Transverse colon (tissue), 4 donors: ENCODE results near the gene CRYGA. TPM values are rescaled to one million over a fixed set of nuclear protein-coding genes. Genes with fewer than 3 reads are reported as not detected.

ENCODE experiments used
- DNase-seq: peaks from one replicate; pipeline ENCODE4 v3.0.0-alpha.2; 2019
- H3K27ac ChIP-seq, 4 donors: fragments of 200-600 bp; sonication (generic); 2 replicates each; pipeline ENCODE4 v1.5.1; 2016 to 2018; ENCODE audit warnings: inconsistent platforms in 4 of 4
- H3K27me3 ChIP-seq: fragments of 200-600 bp; sonication (generic); 2 replicates; pipeline ENCODE4 v1.5.1; 2017; ENCODE audit warnings: inconsistent platforms
- H3K36me3 ChIP-seq, 4 donors: fragments of 200-600 bp; sonication (generic); 2 replicates each; pipeline ENCODE4 v1.5.1; 2017 to 2019; ENCODE audit warnings: inconsistent platforms in 4 of 4
- H3K4me1 ChIP-seq, 4 donors: fragments of 200-600 bp; sonication (generic); 2 replicates each; pipeline ENCODE4 v1.5.1; 2017 to 2020; ENCODE audit warnings: inconsistent platforms in 4 of 4
- H3K4me3 ChIP-seq, 4 donors: fragments of 200-600 bp; sonication (generic); 1 replicate in 1 of 4; 2 replicates in 3 of 4; pipeline versions ENCODE4 v1.5.1 to v1.6.1; 2017 to 2019; ENCODE audit warnings: inconsistent platforms in 4 of 4
- H3K9me3 ChIP-seq, 2 donors: fragments of 200-600 bp; sonication (generic); 2 replicates each; pipeline ENCODE4 v1.5.1; 2017 to 2019; ENCODE audit warnings: inconsistent platforms in 2 of 2
- CTCF ChIP-seq, 5 experiments: fragments of 200-600 bp in 3 of 5; fragments of 450-650 bp in 2 of 5; sonication (generic) in 3 of 5; IDR thresholded peaks; 1 replicate in 2 of 5; 2 replicates in 3 of 5; pipeline ENCODE4 v1.5.1; 2016 to 2017; ENCODE audit warnings: antibody characterized with exemption in 5 of 5, inconsistent platforms in 3 of 5, mild to moderate bottlenecking in 2 of 5, moderate library complexity in 1 of 5
- EP300 ChIP-seq: sonication (generic); formaldehyde crosslinking; IDR thresholded peaks from one replicate; pipeline ENCODE4 v1.6.1; 2017; ENCODE audit warnings: antibody characterized with exemption, low read depth
- POLR2A ChIP-seq: fragments of 450-650 bp; IDR thresholded peaks from one replicate; pipeline ENCODE4 v1.6.1; 2016; ENCODE audit warnings: antibody characterized with exemption, mild to moderate bottlenecking, moderate library complexity
- POLR2AphosphoS5 ChIP-seq, 3 donors: sonication (generic); formaldehyde crosslinking; IDR thresholded peaks; one replicate each; pipeline ENCODE4 v1.6.1; 2016; ENCODE audit warnings: antibody characterized with exemption in 3 of 3
- WGBS, 2 donors: methylation state at CpG; one replicate each; pipeline ENCODE4 v1.1.5; 2018; ENCODE audit warnings: low coverage in 1 of 2; 5-methylcytosine and 5-hydroxymethylcytosine counted together
- in situ Hi-C, 4 donors: fragments of 200-750 bp; cut with MboI; loops; one replicate each; pipeline versions ENCODE4 v1.15.0 to v1.15.1; 2017; ENCODE audit warnings: low sequenced_read_pairs in 3 of 4, low pct_ligation_motif_present in 1 of 4, low pct_unique_long_range_greater_than_20kb in 1 of 4
- intact Hi-C: fragments of 100-400 bp; cut with DNase I; formaldehyde crosslinking; loops from one replicate; pipeline ENCODE4 v1.15.1; 2023; ENCODE audit warnings: low total_unique reads
- total RNA-seq, 4 donors: library from RNA; depleted of rRNA; stranded (reverse); fragments of >200 nt; gene quantifications; one replicate each; pipeline ENCODE4 v1.1.0, GENCODE V29; 2016

CRYGA gene
- total RNA-seq, 4 donors from 2014 or later, result not detected

GRCh38 chr2:208189069-208189809, 25.9 kb upstream of the CRYGA start:
- intact Hi-C loops (no loop called here), in situ Hi-C loops (no loop called here)

GRCh38 chr2:208186893-208187292, 23.5 kb upstream of the CRYGA start:
- H3K27me3 ChIP-seq, result peaks cover 6% of the 10 kb centered on the region
- no peak overlapping the region for H3K4me3 ChIP-seq
- WGBS, 2 donors, result 60 to 77% methylated on average over 1 to 2 of the region's 2 CpGs
- in situ Hi-C loops (no loop called here), intact Hi-C loops (no loop called here)
- H3K9me3 ChIP-seq, result no peaks in the 10 kb centered on the region
- H3K27ac ChIP-seq, result no peak overlapping the region
- no peaks in the 10 kb centered on the region for H3K4me1 ChIP-seq
- no peaks in the 10 kb centered on the region for H3K36me3 ChIP-seq
- no peak for TF ChIP-seq EP300
- TF ChIP-seq POLR2AphosphoS5 (IDR thresholded peaks at IDR 0.05), result no peak
- TF ChIP-seq POLR2A, result no peak
- TF ChIP-seq CTCF (IDR thresholded peaks at IDR 0.05), result no peak
- DNase-seq, result no peak

More at GRCh38 chr2:208189069-208189809, 25.9 kb upstream of the CRYGA start:
- Histone ChIP-seq H3K4me3 (no peak overlapping the region), H3K36me3 (no peaks in the 10 kb centered on the region), H3K9me3 (no peaks in the 10 kb centered on the region), H3K27me3 (peaks cover 6% of the 10 kb centered on the region), H3K27ac (no peak overlapping the region), H3K4me1 (no peaks in the 10 kb centered on the region)
- TF ChIP-seq POLR2A, result no peak
- no peak for TF ChIP-seq POLR2AphosphoS5 (IDR thresholded peaks at IDR 0.05)
- TF ChIP-seq EP300, result no peak
- TF ChIP-seq CTCF (IDR thresholded peaks at IDR 0.05), result no peak
- no peak for DNase-seq
- 58 to 68% methylated on average over 3 to 5 of the region's 5 CpGs for WGBS, 2 donors

- no peak for DNase-seq
- no peak for TF ChIP-seq POLR2AphosphoS5 (IDR thresholded peaks at IDR 0.05)
- TF ChIP-seq EP300, result no peak
- no peak for TF ChIP-seq CTCF (IDR thresholded peaks at IDR 0.05)
- TF ChIP-seq POLR2A, result no peak
- peaks cover 6% of the 10 kb centered on the region for H3K27me3 ChIP-seq
- H3K9me3 ChIP-seq, result no peaks in the 10 kb centered on the region
- H3K4me3 ChIP-seq, result no peak overlapping the region
- intact Hi-C loops (no loop called here), in situ Hi-C loops (no loop called here)
- WGBS, 2 donors, result 56 to 68% methylated on average over 4 to 5 of the region's 5 CpGs
- no peaks in the 10 kb centered on the region for H3K36me3 ChIP-seq
- no peaks in the 10 kb centered on the region for H3K4me1 ChIP-seq
- H3K27ac ChIP-seq, result no peak overlapping the region
Measured at GRCh38 chr2:208186465-208186864, 23.1 kb upstream of the CRYGA start.

- Histone ChIP-seq H3K36me3 (no peaks in the 10 kb centered on the region), H3K9me3 (no peaks in the 10 kb centered on the region), H3K4me3 (no peak overlapping the region), H3K27me3 (peaks cover 6% of the 10 kb centered on the region), H3K4me1 (no peaks in the 10 kb centered on the region), H3K27ac (no peak overlapping the region)
- DNase-seq, result no peak
- WGBS, 2 donors, result 42 to 55% methylated on average over 11 to 12 of the region's 12 CpGs
- intact Hi-C loops (no loop called here), in situ Hi-C loops (no loop called here)
- TF ChIP-seq POLR2AphosphoS5 (IDR thresholded peaks at IDR 0.05) (no peak), CTCF (IDR thresholded peaks at IDR 0.05) (no peak), EP300 (no peak), POLR2A (no peak)
Measured at GRCh38 chr2:208183972-208184705, 20.8 kb upstream of the CRYGA start.
